HG03045 (cell line): ENCODE data around the gene PSME2.
"Not testable (repeated sequence)": the region's sequence is repeated elsewhere in the genome, so short reads cannot be mapped to it uniquely, and the experiment has no call there.

Source experiments
- ATAC-seq: cut with Tn5 transposase; IDR thresholded peaks from one replicate; pipeline ENCODE4 v1.9.1; 2021; ENCODE audit warnings: mild to moderate bottlenecking, moderate library complexity; ENCODE audit not compliant: unreplicated experiment

PSME2 gene

DNA sequence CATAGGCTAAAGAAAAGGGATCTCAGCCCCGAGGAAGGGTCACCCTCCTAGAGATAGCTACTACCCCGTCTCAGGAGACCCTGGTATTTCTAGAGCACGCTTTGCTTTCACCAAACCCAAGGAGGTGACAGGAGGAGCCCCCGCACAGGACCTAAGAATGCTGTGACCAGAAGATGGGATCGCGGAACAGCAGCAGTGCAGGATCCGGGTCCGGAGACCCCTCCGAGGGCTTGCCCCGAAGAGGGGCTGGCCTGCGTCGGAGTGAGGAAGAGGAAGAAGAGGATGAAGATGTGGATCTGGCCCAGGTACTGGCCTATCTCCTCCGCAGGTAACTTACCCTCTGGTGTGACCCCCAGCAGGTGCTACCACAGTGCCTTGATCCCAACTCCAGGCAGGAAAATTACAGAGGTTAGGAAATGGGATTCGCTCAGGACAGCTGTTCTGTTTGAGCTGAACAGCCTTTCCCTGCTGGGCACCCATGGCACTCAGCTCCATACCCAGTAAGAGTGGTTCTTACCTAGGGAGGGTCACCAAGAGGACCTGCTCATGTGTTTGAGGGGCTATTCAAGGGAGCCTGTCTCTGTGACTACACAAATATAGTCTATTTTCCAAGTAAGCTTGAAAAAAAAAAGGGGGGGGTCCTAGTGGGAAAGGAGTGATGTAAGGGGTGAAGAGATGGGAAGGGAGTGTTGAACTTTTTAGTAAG, 30.8 kb downstream of the PSME2 start:
- no peak for ATAC-seq

DNA sequence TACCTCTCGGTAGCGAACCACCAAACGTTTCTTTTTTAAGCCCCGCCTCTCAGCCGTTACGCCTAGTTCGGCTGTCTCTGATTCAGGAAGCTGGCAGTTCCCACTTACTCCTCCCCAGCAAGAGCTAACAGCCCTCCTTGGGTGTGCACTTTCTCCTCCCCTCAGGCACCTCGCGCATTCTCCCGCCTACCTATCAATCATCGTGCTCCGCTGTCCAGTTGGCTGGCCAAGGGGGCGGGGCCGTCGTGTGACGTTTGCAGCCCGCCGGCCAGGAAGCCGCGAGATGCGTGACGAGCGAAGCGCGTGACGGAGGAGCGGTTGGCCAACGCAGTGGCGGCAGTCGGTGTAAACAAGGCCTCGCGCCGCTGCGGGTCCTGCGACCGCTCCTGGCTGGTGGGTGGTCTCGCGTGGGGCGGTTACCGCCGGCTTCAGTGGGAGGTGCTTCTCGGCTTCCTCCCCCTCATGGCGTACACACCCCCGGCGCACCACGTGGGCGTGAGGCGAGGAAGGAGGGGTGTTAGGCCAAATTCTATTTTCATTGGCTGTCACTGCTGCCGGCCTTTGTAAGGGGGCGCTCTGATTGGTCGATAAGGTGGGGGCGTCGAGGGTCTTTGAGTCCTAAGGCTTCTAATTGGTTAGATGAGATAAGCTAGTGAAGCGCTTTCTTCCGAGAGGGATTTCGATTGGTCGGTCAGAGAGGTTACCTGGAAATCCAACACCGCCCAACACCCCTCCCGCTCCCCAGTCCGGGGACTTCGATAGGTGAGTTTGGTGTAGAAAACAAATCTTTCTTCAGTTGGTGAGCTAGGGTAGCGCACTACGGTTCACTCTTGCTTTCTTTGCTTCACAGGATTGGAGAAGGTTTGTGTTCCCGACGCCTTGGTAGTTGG, 31.6 kb downstream of the PSME2 start, which contains the start of the genes DCAF11 and NRL:
TSS of gene DCAF11 (plus strand) at position 246 of the 890 bp plus-strand sequence. CDS start 818 bp downstream, outside the sequence.
TSS of gene NRL (minus strand) at position 418 of the 890 bp plus-strand sequence. CDS start 32,101 bp downstream, outside the sequence.
- peak; percentile 84 for ATAC-seq

DNA sequence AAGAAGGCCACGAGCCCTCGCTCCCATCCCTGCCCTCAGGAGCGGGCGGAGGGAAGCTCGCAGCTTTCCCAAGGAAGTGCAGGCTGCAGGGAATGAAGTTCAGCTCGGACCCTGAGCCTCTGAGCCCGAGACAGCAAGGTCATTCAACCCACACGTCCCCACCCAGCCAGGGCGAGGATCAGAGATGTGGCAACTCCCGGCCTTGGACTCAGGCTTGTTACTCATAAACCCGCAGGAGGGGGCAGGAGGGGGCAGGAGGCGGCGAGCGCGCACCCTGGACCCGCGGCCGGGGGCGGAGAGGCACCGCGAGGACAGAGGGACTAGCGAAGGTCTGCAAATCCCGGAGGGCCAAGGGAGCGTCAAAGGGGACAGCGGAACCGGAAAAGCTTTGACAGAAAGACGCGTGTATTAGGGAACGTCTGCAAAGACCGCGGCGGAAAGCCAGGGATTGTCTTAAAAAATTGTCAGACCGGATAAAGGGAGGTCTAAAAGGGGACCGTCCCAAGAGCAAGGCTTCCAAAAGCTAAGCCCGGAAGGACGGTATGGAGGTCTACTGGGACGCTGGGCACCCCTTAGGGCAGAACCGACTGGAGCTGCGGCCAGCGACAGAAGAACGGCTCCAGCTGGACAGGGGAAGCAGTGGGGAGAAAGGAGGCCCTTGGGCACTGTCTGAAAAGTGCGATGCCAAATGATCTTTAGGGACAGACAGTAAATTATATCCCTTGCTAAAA, 32.4 kb downstream of the PSME2 start:
- ATAC-seq = peak; percentile 29

DNA sequence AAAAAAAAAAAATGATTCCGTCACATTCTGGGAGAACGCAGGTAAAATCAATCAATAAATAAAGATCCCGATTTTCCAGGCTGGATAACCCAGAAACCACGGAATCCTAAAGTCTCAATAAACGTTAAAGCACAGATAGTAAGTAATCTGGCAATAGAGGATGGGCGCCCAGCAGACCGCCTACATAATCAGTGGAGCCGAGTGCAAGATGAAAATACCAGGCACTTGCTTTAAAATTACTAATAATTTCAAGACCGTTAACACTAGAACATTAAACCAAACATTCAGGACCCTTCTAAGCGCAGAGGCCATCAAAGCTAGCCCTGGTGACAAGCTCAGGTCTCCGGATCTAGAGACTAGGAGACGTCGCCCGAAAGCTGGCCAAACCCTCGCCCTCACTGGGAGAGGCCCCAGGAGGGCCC, 33.0 kb downstream of the PSME2 start:
- no peak for ATAC-seq

DNA sequence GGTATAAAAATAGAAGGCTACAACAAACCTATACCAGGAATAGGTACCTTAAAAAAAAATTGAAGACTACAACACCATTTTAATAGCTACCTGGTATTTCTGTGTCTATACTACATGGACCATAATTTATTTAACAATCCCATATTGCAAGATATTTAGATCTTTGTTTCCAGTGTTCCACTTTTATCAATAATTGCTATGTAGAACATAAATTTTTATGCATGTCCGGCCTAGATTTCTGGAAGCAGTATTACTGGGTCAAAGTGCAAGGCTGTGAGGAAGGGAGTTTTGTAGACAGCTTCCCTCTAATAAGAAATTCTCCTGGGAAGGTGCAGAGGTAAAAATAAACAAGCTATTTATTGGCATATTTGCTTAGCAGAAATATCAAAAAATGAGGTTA, 35.9 kb downstream of the PSME2 start:
- no peak for ATAC-seq

DNA sequence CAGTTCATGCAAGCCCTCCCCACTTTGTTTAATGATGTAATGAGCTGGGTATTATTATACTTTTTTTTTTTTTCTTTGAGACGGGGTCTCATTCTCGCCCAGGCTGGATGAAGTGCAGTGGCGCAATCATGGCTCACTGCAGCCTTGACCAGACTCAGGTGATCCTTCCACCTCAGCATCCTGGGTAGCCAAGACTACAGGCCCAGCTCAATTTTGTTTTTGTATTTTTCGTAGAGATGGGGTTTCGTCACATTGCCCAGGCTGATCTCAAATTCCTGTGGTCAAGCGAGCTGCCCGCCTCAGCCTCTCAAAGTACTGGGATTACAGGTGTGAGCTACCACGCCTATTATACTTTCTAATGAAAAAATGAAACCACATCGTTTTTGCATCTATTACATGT, 36.4 kb downstream of the PSME2 start:
- ATAC-seq = no peak

DNA sequence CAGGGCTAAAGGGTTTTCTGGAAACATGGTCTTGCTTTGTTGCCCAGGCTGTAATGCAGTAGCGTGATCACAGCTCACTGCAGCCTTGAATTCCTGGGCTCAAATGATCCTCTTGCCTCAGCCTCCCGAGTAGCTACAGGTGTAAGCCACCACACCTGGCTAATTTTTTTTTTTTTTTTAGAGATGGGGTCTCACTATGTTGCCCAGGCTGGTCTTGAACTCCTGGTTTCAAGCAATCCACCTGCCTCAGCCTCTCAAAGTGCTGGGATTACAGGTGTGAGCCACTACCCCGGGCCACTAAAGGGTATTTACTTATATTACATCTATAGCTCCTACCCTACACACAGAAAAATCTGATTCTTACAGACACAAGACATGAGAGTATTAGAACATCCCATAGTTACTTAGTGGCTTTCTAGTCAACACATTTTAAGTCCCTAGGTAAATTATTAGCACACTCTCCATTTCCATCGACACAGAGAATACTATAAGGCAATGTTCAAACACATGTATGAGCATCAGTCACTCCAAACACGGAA, 38.0 kb downstream of the PSME2 start:
- ATAC-seq = peak; percentile 19

DNA sequence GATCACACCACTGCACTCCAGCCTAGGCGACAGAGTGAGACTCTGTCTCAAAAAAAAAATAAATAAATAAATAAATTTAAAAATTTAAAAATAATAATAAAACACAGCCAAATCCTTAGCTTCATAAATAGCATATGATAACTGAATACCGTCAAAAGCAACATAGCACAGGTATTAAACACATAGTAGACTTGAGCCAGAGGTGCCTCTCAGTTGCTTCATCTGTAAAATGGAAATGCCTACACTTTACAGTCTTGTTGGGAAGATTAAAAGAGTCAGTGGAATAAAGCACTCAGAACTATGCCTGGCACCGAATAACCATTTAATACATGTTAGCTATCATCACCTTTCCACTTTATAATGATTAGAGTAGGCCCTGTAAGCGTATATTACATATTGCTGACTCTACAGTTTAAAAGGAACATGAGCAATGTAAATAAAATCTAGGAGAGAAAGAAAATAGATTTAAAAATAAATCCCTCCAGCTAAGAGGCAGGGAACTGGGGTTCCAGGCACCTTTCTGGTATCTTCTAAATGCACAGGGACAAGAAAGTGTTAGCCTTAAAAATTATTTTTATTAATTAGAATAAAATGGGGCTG, 39.6 kb downstream of the PSME2 start:
- no peak for ATAC-seq

DNA sequence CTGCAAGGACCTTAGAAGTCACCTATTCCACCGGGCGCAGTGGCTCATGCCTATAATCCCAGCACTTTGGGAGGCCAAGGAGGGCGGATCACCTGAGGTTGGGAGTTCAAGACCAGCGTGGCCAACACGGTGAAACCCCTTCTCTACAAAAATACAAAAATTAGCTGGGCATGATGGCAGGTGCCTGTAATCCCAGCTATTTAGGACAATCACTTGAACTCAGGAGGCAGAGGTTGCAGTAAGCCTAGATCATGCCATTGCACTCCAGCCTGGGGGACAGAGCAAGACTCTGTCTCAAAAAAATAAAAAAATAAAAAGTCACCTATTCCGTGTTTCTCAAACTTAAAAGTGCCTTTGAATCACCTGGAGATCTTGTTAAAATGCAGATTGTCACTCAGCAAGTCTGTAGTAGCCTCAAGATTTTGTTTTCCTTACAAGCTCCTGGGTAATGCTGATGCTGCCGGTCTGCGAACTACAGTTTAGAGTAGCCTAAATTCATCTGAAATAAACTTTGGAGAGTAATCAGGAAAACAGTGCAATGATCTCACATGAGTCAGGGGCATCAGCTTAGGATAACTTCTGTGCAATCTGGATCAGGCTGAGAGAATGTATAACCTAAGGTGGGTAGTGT, 40.7 kb downstream of the PSME2 start:
- not testable (repeated sequence) for ATAC-seq

DNA sequence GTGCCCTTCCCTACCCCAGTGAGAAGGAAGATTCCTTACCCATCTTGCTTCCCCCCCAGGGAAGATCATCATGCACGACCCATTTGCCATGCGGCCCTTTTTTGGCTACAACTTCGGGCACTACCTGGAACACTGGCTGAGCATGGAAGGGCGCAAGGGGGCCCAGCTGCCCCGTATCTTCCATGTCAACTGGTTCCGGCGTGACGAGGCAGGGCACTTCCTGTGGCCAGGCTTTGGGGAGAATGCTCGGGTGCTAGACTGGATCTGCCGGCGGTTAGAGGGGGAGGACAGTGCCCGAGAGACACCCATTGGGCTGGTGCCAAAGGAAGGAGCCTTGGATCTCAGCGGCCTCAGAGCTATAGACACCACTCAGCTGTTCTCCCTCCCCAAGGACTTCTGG, 43.0 kb downstream of the PSME2 start:
- ATAC-seq = no peak

DNA sequence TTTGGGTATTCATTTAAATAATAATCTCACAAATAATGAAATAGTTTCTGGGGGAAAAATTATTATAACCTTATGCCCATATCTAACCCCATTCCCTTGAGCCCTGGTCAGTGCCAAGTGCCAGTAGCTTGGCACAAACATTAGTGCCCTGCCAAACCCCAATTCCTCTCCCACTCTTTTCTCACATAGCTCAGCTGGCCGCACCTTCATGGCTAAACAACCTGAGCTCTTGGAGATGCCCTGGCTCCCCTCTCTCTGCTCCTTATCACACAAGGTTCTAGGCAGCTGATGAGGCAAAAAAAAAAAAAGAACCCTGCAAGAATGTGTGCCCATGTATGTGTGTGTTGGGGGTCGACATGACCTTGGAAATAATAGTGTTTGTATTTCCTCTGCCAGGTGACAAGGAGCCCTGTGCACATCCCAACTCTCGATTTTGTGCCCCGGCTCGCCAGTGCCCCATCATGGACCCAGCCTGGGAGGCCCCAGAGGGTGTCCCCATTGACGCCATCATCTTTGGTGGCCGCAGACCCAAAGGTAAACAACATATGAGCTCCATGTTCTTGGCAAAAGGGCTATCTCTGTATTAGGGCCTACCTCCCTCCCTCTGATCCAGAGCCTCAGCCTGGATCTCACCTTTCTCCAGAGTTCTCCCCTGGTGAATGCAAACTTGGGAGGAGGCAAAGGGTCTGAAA, 43.9 kb downstream of the PSME2 start:
- no peak for ATAC-seq

DNA sequence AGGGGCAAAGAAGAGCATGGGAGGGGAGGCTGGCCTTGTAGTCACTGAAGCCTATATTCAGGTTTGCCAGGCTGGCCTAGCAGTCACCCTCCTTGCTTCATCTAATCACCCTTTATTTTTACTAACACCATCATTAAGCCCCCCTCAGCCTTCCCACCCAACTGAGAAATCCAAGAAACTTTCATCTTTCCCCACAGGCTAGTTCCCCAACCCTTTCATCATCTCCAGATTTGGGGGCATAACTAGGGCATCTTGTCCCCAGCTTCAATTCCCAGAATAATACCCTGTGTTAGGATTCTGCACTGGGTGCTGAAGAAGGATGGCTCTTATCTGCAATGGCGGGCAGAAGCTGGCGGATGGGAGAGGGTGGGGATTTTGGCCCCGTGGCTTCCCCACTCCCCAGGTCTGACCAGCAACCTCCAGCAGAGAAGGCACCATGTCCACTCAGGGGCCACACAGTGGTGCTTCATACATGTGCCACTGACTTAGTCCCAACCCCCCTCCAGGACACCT, 45.4 kb downstream of the PSME2 start:
- no peak for ATAC-seq

DNA sequence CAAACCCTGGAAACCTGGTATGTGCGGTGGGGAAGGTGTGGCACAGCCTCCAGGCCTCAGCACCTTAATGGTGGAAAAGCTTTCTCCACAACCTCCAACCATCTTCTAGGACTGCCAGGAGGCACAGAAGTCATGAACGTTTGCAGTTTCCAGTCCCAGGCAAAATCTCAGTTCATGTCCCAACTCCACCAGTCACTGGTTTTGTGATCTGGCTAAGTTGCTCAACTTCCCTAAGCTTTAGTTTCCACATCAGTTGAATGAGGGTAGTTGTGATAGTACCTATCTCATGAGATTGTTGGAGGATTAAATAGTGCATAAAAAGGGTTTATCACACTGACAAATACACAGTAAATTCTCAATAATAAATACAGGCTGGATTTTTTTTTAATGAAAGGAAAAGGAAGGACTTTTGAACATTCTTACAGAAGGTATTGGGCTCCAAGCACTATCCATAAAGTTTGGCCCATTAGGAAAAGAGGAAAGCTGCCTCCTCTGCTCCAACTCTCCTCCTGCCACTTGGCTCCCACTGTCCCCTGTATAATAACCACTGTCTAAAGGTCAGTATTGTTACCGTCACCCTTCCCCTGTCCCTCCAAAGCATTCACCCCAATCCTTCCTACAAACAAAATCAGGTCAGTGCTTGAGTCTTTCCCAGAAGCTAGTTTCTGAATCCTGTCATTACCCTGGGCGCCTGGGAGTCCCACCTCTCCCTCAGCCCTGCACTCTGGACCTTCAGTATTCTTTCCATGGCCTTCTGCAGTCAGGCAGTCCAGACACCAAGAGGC, 46.0 kb downstream of the PSME2 start:
- ATAC-seq = no peak

DNA sequence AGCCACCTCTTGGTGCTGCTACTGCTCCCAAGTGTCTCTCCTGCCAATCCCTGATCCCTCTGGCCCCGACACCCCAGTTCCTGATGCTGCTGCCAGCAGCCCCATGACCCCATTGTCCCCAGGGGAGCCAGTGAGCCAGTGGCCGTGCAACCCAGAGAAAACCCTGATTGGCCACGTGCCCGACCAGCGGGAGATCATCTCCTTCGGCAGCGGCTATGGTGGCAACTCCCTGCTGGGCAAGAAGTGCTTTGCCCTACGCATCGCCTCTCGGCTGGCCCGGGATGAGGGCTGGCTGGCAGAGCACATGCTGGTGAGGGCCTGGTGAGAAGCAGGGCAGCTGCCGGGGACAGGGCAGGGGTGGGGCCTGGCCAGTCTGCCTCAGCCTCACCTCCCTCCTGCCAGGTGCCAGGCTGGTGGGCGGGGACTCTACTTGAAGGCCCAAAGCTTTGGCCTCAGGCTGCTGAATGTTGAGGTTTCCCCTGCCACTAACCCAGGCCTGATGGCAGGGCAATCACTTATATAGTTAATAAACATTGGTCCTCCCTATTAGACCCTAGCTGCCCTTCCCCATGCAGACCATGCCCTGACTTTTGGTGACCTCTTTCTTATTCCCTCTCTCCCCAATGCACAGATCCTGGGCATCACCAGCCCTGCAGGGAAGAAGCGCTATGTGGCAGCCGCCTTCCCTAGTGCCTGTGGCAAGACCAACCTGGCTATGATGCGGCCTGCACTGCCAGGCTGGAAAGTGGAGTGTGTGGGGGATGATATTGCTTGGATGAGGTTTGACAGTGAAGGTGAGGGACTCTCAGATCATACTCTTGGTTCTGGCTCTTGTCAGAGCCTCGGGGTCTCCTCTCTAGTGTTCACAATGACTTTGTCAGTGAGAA, 47.2 kb downstream of the PSME2 start:
- no peak for ATAC-seq

DNA sequence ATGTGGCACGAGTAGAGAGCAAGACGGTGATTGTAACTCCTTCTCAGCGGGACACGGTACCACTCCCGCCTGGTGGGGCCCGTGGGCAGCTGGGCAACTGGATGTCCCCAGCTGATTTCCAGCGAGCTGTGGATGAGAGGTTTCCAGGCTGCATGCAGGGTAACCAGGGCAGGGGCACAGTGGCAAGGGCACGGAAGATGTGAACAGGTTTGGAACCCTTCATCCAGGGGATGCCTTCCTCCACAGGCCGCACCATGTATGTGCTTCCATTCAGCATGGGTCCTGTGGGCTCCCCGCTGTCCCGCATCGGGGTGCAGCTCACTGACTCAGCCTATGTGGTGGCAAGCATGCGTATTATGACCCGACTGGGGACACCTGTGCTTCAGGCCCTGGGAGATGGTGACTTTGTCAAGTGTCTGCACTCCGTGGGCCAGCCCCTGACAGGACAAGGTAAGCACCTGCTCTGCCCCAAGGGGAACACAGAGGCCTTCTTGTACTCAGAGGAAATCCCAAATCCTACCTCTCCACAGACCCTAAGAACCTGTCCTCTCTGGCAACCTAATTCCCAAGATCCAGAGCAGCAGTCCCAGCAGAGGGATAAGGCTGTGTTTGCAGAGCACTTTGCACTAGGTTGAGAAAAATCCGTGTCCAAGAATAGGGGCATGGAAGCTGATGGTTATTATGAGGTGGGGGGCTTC, 48.0 kb downstream of the PSME2 start:
- no peak for ATAC-seq

DNA sequence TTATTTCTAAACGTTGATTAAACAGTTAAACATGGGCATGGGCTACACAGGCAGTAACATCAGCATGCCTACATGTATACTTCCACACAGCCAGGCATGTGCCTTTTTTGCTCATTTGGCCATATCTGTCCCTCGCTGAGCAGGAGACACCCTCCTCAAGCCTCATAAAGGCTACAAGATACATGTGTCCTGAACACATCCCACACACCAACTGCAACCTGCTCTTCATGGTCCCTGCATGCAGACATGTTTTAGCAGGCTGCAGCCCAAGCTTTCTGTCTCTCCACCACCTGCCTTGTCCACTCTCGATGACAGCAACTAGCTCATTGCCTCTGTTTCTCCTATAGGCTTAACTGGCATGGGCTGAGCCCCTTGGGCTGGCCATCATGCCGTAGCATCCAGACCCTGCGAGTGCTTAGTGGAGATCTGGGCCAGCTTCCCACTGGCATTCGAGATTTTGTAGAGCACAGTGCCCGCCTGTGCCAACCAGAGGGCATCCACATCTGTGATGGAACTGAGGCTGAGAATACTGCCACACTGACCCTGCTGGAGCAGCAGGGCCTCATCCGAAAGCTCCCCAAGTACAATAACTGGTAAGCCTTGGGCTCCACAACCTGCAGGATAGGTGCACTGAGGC, 49.7 kb downstream of the PSME2 start:
- no peak for ATAC-seq
